Trophoblast cell (in vitro differentiated cells and primary cell): ENCODE results near the gene APBA2.

Experiments
- DNase-seq, 2 donors: peaks; one replicate each; pipeline ENCODE4 v3.0.0-alpha.2; 2016
- H2AFZ ChIP-seq: 2 replicates; pipeline ENCODE4 v1.6.1; 2013; ENCODE audit warnings: low read length, moderate library complexity, mild to moderate bottlenecking; ENCODE audit not compliant: insufficient read depth, poor library complexity
- H2AK5ac ChIP-seq: 2 replicates; pipeline ENCODE4 v1.6.1; 2013; ENCODE audit warnings: mild to moderate bottlenecking, low read length
- H2BK120ac ChIP-seq: 2 replicates; pipeline ENCODE4 v1.6.1; 2013; ENCODE audit warnings: low read length, mild to moderate bottlenecking, moderate library complexity; ENCODE audit not compliant: insufficient read depth, poor library complexity
- H2BK12ac ChIP-seq: 2 replicates; pipeline ENCODE4 v1.6.1; 2013; ENCODE audit warnings: mild to moderate bottlenecking, low read length, moderate library complexity
- H2BK5ac ChIP-seq: 2 replicates; pipeline ENCODE4 v1.6.1; 2013; ENCODE audit warnings: low read length, low read depth, moderate library complexity, mild to moderate bottlenecking; ENCODE audit not compliant: poor library complexity
- H3K14ac ChIP-seq: 2 replicates; pipeline ENCODE4 v1.6.1; 2013; ENCODE audit warnings: mild to moderate bottlenecking, low read length
- H3K18ac ChIP-seq: 2 replicates; pipeline ENCODE4 v1.6.1; 2013; ENCODE audit warnings: mild to moderate bottlenecking, low read length
- H3K23ac ChIP-seq: 2 replicates; pipeline ENCODE4 v1.6.1; 2013; ENCODE audit warnings: low read length
- H3K27ac ChIP-seq: 2 replicates; pipeline ENCODE4 v1.5.1; 2013; ENCODE audit warnings: low read depth, mild to moderate bottlenecking, inconsistent platforms, low read length, moderate library complexity
- H3K27me3 ChIP-seq: 2 replicates; pipeline ENCODE4 v1.6.1; 2013; ENCODE audit warnings: inconsistent platforms, mild to moderate bottlenecking, low read length, moderate library complexity; ENCODE audit not compliant: insufficient read depth
- H3K36me3 ChIP-seq, 2 experiments: 1 replicate in 1 of 2; 2 replicates in 1 of 2; pipeline ENCODE4 v1.6.1; 2013; ENCODE audit warnings: low read length in 2 of 2, mild to moderate bottlenecking in 2 of 2, moderate library complexity in 1 of 2; ENCODE audit not compliant: insufficient read depth in 2 of 2, control insufficient read depth in 1 of 2
- H3K4ac ChIP-seq: 2 replicates; pipeline ENCODE4 v1.6.1; 2013; ENCODE audit warnings: low read depth, mild to moderate bottlenecking, low read length, moderate library complexity
- H3K4me1 ChIP-seq, 2 experiments: 1 replicate in 1 of 2; 2 replicates in 1 of 2; pipeline ENCODE4 v1.6.1; 2013; ENCODE audit warnings: low read length in 2 of 2, mild to moderate bottlenecking in 2 of 2, moderate library complexity in 1 of 2; ENCODE audit not compliant: insufficient read depth in 2 of 2, control insufficient read depth in 1 of 2
- H3K4me2 ChIP-seq: 2 replicates; pipeline ENCODE4 v1.6.1; 2013; ENCODE audit warnings: inconsistent platforms, mild to moderate bottlenecking, low read length, moderate library complexity
- H3K4me3 ChIP-seq: 2 replicates; pipeline ENCODE4 v1.5.1; 2013; ENCODE audit warnings: mild to moderate bottlenecking, low read depth, low read length, inconsistent platforms
- H3K79me1 ChIP-seq: one replicate; pipeline ENCODE4 v1.6.1; 2013; ENCODE audit warnings: low read length
- H3K79me2 ChIP-seq: 2 replicates; pipeline ENCODE4 v1.6.1; 2013; ENCODE audit warnings: low read length, mild to moderate bottlenecking; ENCODE audit not compliant: control insufficient read depth, insufficient read depth, poor library complexity
- H3K9ac ChIP-seq: 2 replicates; pipeline ENCODE4 v1.6.1; 2013; ENCODE audit warnings: mild to moderate bottlenecking, low read length
- H3K9me3 ChIP-seq: 2 replicates; pipeline ENCODE4 v1.6.1; 2013; ENCODE audit warnings: low read depth, mild to moderate bottlenecking, control low read depth, inconsistent platforms, low read length; ENCODE audit not compliant: insufficient read depth
- H4K12ac ChIP-seq: 2 replicates; pipeline ENCODE4 v1.6.1; 2013; ENCODE audit warnings: low read depth, mild to moderate bottlenecking, low read length, moderate library complexity
- H4K8ac ChIP-seq: 2 replicates; pipeline ENCODE4 v1.6.1; 2013; ENCODE audit warnings: low read depth, mild to moderate bottlenecking, low read length, moderate library complexity
- H4K91ac ChIP-seq: one replicate; pipeline ENCODE4 v1.6.1; 2013; ENCODE audit warnings: low read depth, mild to moderate bottlenecking, low read length, moderate library complexity
- WGBS: extraction: QIAGEN DNeasy Blood & Tissue Kit; methylation state at CpG from one replicate; pipeline ENCODE4 v1.1.7; 2013; ENCODE audit warnings: missing lambda C conversion rate; ENCODE audit not compliant: insufficient read length, insufficient coverage; ENCODE audit errors: extremely low coverage; 5-methylcytosine and 5-hydroxymethylcytosine counted together

The APBA2 gene

GRCh38 chr15:28936481-28936881, 50.7 kb downstream of the APBA2 start:
- no peak overlapping the region for H3K4me3 ChIP-seq
- no peak overlapping the region for H4K91ac ChIP-seq

GRCh38 chr15:28937271-28937670, 51.5 kb downstream of the APBA2 start:
- Histone ChIP-seq H3K79me2 (no peaks in the 10 kb centered on the region), H3K4me2 (no peak overlapping the region), H4K91ac (no peak overlapping the region), H2BK12ac (no peak overlapping the region), H3K27ac (no peak overlapping the region), H3K14ac (no peak overlapping the region), H4K12ac (no peak overlapping the region), H3K36me3 (no peaks in the 10 kb centered on the region), H3K4me1 (no peaks in the 10 kb centered on the region), H3K9ac (no peak overlapping the region), H3K4ac (no peak overlapping the region), H4K8ac (no peak overlapping the region), H3K27me3 (no peaks in the 10 kb centered on the region), H3K9me3 (peaks cover 3% of the 10 kb centered on the region), H2AK5ac (no peak overlapping the region), H3K23ac (no peak overlapping the region), H2BK5ac (no peak overlapping the region), H3K4me3 (no peak overlapping the region), H3K79me1 (no peaks in the 10 kb centered on the region), H3K18ac (no peak overlapping the region), H2AFZ (no peak overlapping the region), H2BK120ac (no peak overlapping the region)
- no CpG with 5 or more reads among the region's 8 CpGs for WGBS
- no peak for DNase-seq

More at GRCh38 chr15:28936481-28936881, 50.7 kb downstream of the APBA2 start:
- no peak overlapping the region for H3K9ac ChIP-seq
- H2AFZ ChIP-seq: no peak overlapping the region
- no peaks in the 10 kb centered on the region for H3K79me2 ChIP-seq
- H3K18ac ChIP-seq: no peak overlapping the region
- H2BK5ac ChIP-seq: no peak overlapping the region
- no peak overlapping the region for H3K4me2 ChIP-seq
- H3K4ac ChIP-seq: no peak overlapping the region
- no peak overlapping the region for H2BK120ac ChIP-seq
- H3K14ac ChIP-seq: no peak overlapping the region
- no peak for DNase-seq
- no peak overlapping the region for H2AK5ac ChIP-seq
- H2BK12ac ChIP-seq: no peak overlapping the region
- no peak overlapping the region for H3K27ac ChIP-seq
- H3K36me3 ChIP-seq: no peaks in the 10 kb centered on the region
- H4K12ac ChIP-seq: no peak overlapping the region
- no peaks in the 10 kb centered on the region for H3K79me1 ChIP-seq
- H3K27me3 ChIP-seq: no peaks in the 10 kb centered on the region
- H3K4me1 ChIP-seq: no peaks in the 10 kb centered on the region
- H3K23ac ChIP-seq: no peak overlapping the region
- no CpG with 5 or more reads among the region's 9 CpGs for WGBS
- peaks cover 4% of the 10 kb centered on the region for H3K9me3 ChIP-seq
- H4K8ac ChIP-seq: no peak overlapping the region

- Histone ChIP-seq H3K79me2 (no peaks in the 10 kb centered on the region), H4K8ac (no peak overlapping the region), H3K4me1 (no peaks in the 10 kb centered on the region), H3K4ac (no peak overlapping the region), H3K23ac (no peak overlapping the region), H3K79me1 (no peaks in the 10 kb centered on the region), H2BK5ac (no peak overlapping the region), H2BK12ac (no peak overlapping the region), H3K9me3 (peaks cover 2% of the 10 kb centered on the region), H2AFZ (no peak overlapping the region), H3K27ac (no peak overlapping the region), H3K4me3 (no peak overlapping the region), H2AK5ac (no peak overlapping the region), H3K4me2 (no peak overlapping the region), H3K18ac (no peak overlapping the region), H4K12ac (no peak overlapping the region), H4K91ac (no peak overlapping the region), H2BK120ac (no peak overlapping the region), H3K27me3 (no peaks in the 10 kb centered on the region), H3K14ac (no peak overlapping the region), H3K36me3 (no peaks in the 10 kb centered on the region), H3K9ac (no peak overlapping the region)
- DNase-seq: no peak
- WGBS: no CpG with 5 or more reads among the region's 10 CpGs
These were observed 56.3 kb downstream of the APBA2 start for GRCh38 chr15:28942046-28942445.

- no peak overlapping the region for H3K4ac ChIP-seq
- H2BK12ac ChIP-seq: no peak overlapping the region
- no peak for DNase-seq
- no peak overlapping the region for H3K9ac ChIP-seq
- H3K27me3 ChIP-seq: no peaks in the 10 kb centered on the region
- H3K4me1 ChIP-seq: no peaks in the 10 kb centered on the region
- H2BK5ac ChIP-seq: no peak overlapping the region
- no peak overlapping the region for H3K18ac ChIP-seq
- H3K9me3 ChIP-seq: peaks cover 2% of the 10 kb centered on the region
- no peaks in the 10 kb centered on the region for H3K79me1 ChIP-seq
- no peaks in the 10 kb centered on the region for H3K79me2 ChIP-seq
- H2AK5ac ChIP-seq: no peak overlapping the region
- no CpG with 5 or more reads among the region's 15 CpGs for WGBS
- no peak overlapping the region for H2AFZ ChIP-seq
- no peak overlapping the region for H4K8ac ChIP-seq
- no peak overlapping the region for H3K4me3 ChIP-seq
- H4K91ac ChIP-seq: no peak overlapping the region
- H3K36me3 ChIP-seq: no peaks in the 10 kb centered on the region
- no peak overlapping the region for H3K4me2 ChIP-seq
- no peak overlapping the region for H4K12ac ChIP-seq
- H3K14ac ChIP-seq: no peak overlapping the region
- H2BK120ac ChIP-seq: no peak overlapping the region
- no peak overlapping the region for H3K23ac ChIP-seq
- H3K27ac ChIP-seq: no peak overlapping the region
These were observed 56.8 kb downstream of the APBA2 start for GRCh38 chr15:28942571-28942970.
